ENCODE results near the gene NDUFS1. TPM values are rescaled to one million over a fixed set of nuclear protein-coding genes. Genes with fewer than 3 reads are reported as not detected.
A peak's percentile ranks its signal among the peaks of the same experiment; 100 is the strongest.

Gene NDUFS1
- total and polyA plus RNA-seq, 10 donors, result 9.0 to 93.6 (median 65.2) TPM

GRCh38 chr2:206084439-206084869, 74.8 kb downstream of the NDUFS1 start:
- intact Hi-C loops (cut with DNase I; ENCODE audit: low total_unique reads), result loop anchor here (10.0 kb wide), 1 partner anchor 70 kb away; the partner anchor contains the start of genes EEF1B2 and NDUFS1
- peak overlapping the region; percentile 60 to 80 (median 64) for H3K4me3 ChIP-seq
- peak overlapping the region; percentile 95 to 99 (median 98) for H3K27ac ChIP-seq
- peaks cover 13 to 84% (median 47%) of the 10 kb centered on the region in 6 donors for H3K4me1 ChIP-seq
- whole genome bisulfite sequencing, 5 donors, result 0 to 2% (median 0%) methylated on average over 10 of the region's 10 CpGs
- H3K36me3 ChIP-seq, result peaks cover 0 to under 1% (median 0%) of the 10 kb centered on the region in 6 donors
- DNase-seq, result peak; percentile 78
- H3K27me3 ChIP-seq (replicated peaks in 1 of 7), result no peaks in the 10 kb centered on the region
- no peaks in the 10 kb centered on the region for H3K9me3 ChIP-seq
- peak in 2 of 3 donors; percentile 71 to 87 for TF ChIP-seq POLR2AphosphoS5 (IDR thresholded peaks at IDR 0.05)
- TF ChIP-seq, protein P1, sequence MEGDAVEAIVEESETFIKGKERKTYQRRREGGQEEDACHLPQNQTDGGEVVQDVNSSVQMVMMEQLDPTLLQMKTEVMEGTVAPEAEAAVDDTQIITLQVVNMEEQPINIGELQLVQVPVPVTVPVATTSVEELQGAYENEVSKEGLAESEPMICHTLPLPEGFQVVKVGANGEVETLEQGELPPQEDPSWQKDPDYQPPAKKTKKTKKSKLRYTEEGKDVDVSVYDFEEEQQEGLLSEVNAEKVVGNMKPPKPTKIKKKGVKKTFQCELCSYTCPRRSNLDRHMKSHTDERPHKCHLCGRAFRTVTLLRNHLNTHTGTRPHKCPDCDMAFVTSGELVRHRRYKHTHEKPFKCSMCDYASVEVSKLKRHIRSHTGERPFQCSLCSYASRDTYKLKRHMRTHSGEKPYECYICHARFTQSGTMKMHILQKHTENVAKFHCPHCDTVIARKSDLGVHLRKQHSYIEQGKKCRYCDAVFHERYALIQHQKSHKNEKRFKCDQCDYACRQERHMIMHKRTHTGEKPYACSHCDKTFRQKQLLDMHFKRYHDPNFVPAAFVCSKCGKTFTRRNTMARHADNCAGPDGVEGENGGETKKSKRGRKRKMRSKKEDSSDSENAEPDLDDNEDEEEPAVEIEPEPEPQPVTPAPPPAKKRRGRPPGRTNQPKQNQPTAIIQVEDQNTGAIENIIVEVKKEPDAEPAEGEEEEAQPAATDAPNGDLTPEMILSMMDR (IDR thresholded peaks at IDR 0.05 in 8 of 11, conservative IDR thresholded peaks at IDR 0.05 in 3 of 11), result no peak
- peak in 1 of 3 donors; percentile 58 for TF ChIP-seq POLR2A (IDR thresholded peaks at IDR 0.05)

DNA sequence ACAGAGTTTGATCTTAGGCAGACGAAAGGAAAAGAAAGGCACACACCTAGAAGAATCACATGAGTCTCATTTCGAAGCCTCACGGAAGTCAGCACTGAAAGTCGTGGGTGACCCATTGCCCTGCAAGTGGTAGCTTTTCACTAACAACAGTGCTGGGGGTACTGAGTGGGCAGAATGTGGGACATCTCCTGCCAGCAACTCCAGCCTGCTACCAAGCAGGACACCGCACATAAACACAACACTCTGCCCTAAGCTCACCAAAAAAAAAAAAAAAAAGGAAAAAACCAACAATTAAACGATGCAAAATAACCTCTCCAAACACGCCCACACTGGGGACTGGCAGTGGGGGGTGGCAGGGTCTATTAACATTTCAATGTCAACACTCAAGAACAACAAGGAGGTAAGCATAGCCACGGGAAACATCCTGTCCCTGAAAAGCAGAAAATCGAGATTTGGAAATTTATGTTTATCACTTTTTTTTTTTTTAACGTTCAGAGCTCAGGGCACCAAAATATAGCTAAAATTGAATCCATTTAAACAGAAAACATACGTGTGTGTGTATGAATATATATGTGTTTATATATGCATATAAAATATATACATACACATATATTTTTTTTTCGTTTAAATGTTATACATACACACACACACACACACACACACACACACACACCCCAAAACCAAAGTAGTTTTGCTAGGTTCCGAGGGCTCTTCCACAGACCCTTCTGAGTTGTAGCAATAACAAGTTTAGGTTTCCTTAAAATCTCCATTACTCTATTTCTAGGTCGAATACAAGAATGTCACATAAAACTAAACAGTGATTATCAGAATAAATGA, 75.4 kb downstream of the NDUFS1 start:
- H3K36me3 ChIP-seq, result no peaks in the 10 kb centered on the region
- intact Hi-C loops (cut with DNase I; ENCODE audit: low total_unique reads), result loop anchor here (10.0 kb wide), 1 partner anchor 71 kb away; the partner anchor contains the start of genes EEF1B2 and NDUFS1
- 4 to 14% (median 12%) methylated on average over 14 of the region's 14 CpGs for WGBS, 5 donors
- DNase-seq, result no peak
- peaks cover 13 to 84% (median 47%) of the 10 kb centered on the region in 6 donors for H3K4me1 ChIP-seq
- no peaks in the 10 kb centered on the region for H3K9me3 ChIP-seq
- H3K4me3 ChIP-seq, result peak overlapping the region; percentile 60 to 80 (median 64)
- TF ChIP-seq, protein P1 (IDR thresholded peaks at IDR 0.05 in 8 of 11, conservative IDR thresholded peaks at IDR 0.05 in 3 of 11), result no peak
- H3K27ac ChIP-seq, result peak overlapping the region; percentile 95 to 99 (median 98)
- H3K27me3 ChIP-seq (replicated peaks in 1 of 7), result no peaks in the 10 kb centered on the region

DNA sequence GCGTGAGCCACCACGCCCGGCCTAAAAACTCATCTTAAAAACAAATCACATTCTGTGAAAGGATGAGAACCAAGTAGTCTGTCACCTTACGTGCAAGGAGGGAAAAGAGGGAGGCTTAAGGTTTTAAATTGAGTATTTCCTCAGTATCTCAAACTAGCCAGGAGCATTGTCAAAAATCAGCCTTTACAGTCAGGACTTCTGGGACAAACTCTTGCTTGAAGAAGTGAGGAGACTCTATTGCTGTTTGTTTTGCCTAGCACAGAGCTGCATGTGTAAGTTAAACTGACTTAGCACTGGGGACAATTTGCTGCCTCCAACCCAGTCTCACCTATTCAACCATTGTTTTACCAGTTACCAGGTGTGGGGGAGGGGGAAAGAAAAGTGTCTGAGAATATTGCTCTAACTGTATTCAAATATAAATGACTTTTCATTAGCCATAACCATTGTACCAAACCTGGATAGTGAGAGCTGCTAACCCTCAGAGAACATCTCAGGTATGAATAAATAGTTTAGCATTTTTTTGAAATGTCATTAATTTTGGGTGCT, 76.9 kb downstream of the NDUFS1 start:
- no peak for TF ChIP-seq POLR2AphosphoS5 (IDR thresholded peaks at IDR 0.05)
- TF ChIP-seq, protein P1 (IDR thresholded peaks at IDR 0.05 in 8 of 11, conservative IDR thresholded peaks at IDR 0.05 in 3 of 11), result no peak
- TF ChIP-seq POLR2A (IDR thresholded peaks at IDR 0.05), result no peak
- H3K9me3 ChIP-seq, result no peaks in the 10 kb centered on the region
- no peak overlapping the region for H3K4me3 ChIP-seq
- no peaks in the 10 kb centered on the region for H3K36me3 ChIP-seq
- no peak for DNase-seq
- H3K27me3 ChIP-seq (replicated peaks in 1 of 7), result no peaks in the 10 kb centered on the region
- no peak overlapping the region for H3K27ac ChIP-seq
- intact Hi-C loops (cut with DNase I; ENCODE audit: low total_unique reads), result loop anchor here (10.0 kb wide), 1 partner anchor 72 kb away; the partner anchor contains the start of genes EEF1B2 and NDUFS1
- peaks cover 11 to 84% (median 40%) of the 10 kb centered on the region in 6 donors for H3K4me1 ChIP-seq
- 86 to 98% (median 95%) methylated on average over 4 of the region's 4 CpGs for WGBS, 5 donors

GRCh38 chr2:206080927-206081326, 78.3 kb downstream of the NDUFS1 start:
- no peak overlapping the region for H3K27ac ChIP-seq
- no peak for DNase-seq
- no peaks in the 10 kb centered on the region for H3K36me3 ChIP-seq
- H3K4me1 ChIP-seq, result peaks cover 8 to 82% (median 35%) of the 10 kb centered on the region in 6 donors
- H3K9me3 ChIP-seq, result no peaks in the 10 kb centered on the region
- 68 to 85% (median 76%) methylated on average over 4 of the region's 4 CpGs for WGBS, 5 donors
- no peaks in the 10 kb centered on the region for H3K27me3 ChIP-seq (replicated peaks in 1 of 7)
- intact Hi-C loops (cut with DNase I; ENCODE audit: low total_unique reads), result loop anchor here (10.0 kb wide), 1 partner anchor 74 kb away; the partner anchor contains the start of genes EEF1B2 and NDUFS1
- no peak for TF ChIP-seq POLR2A (IDR thresholded peaks at IDR 0.05)
- H3K4me3 ChIP-seq, result no peak overlapping the region
